Stimulated activated CD8-positive, alpha-beta memory T cell treated with anti-CD3 and anti-CD28 coated beads, Interleukin-12 subunit alpha, Interleukin-12 subunit beta, amount 100 ng/mL, for 24 hours (primary cell): ENCODE data around the gene VDR.
A peak's percentile ranks its signal among the peaks of the same experiment; 100 is the strongest.
"Not testable (repeated sequence)": the region's sequence is repeated elsewhere in the genome, so short reads cannot be mapped to it uniquely, and the experiment has no call there.

Experiments used
- DNase-seq: peaks from one replicate; pipeline ENCODE4 v3.0.0-alpha.2; 2020; ENCODE audit errors: extremely low read depth

VDR gene

DNA sequence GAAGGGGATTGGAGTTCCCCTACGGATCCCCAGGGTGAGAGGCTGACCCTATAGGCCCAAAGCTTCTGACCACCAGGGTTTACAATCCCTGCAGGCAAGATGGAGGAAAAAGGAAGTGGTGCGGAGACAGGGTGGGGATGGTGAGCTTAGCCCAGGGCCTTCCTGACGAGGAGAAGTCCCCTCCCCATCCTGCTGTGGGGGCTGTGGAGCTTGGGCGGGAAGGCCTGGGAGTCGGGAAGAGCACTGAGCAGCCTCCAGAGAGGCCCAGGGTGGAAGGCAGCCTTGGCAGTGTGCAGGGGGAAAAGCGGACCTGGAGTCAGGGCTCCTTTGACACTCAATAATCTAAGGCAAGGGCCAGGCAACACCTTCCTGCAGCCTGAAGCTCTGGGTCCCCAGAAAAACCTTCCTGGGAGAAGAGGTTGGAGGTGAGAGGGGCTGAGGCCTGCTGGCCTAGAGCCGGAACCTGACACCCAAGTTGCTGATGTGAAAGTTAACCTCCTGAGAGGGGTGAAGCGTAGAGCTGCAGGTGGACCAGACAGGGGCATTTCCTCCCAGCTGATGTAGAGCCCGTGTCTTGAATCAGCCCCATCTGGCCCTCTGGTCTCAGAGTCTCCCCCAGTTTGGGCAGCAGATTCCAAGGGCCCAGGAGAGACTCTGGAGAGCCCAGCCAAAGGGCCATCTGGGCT, 91.1 kb downstream of the VDR start:
- DNase-seq, result no peak

DNA sequence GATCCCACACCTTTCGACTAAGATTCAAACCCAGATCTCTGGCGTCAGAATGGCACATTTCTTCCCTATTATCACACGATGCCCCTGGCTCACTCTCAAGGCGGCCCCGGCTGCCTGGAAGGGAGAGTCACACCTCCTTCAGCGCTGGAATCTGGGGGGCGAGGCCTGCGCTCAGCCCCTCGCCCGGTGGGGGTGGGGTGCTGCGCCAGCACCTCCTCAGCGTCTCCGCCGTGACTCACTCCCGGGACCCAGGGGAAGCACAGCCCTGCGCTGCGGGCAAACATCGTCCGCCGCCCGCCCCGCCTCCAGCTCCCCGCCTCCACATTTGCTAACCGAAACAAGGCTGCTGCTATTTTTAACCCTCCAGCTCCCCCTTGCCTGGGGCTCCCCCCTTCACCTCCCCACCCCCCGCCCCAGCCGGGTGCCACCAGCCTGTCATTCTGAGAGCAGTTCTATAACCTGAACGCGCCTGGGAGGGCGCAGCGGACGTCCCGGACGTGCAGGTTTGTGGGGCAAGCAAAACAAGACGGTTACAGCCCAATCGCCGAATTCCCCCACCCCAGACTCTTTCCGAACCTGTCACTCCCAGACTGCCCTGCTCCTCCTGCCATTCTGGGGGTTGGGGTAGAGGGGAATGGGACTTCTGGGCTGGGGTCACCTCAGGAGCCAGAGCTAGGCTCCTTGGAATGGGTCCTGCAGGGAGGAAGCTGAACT, 91.8 kb downstream of the VDR start:
- peak; percentile 89 for DNase-seq

DNA sequence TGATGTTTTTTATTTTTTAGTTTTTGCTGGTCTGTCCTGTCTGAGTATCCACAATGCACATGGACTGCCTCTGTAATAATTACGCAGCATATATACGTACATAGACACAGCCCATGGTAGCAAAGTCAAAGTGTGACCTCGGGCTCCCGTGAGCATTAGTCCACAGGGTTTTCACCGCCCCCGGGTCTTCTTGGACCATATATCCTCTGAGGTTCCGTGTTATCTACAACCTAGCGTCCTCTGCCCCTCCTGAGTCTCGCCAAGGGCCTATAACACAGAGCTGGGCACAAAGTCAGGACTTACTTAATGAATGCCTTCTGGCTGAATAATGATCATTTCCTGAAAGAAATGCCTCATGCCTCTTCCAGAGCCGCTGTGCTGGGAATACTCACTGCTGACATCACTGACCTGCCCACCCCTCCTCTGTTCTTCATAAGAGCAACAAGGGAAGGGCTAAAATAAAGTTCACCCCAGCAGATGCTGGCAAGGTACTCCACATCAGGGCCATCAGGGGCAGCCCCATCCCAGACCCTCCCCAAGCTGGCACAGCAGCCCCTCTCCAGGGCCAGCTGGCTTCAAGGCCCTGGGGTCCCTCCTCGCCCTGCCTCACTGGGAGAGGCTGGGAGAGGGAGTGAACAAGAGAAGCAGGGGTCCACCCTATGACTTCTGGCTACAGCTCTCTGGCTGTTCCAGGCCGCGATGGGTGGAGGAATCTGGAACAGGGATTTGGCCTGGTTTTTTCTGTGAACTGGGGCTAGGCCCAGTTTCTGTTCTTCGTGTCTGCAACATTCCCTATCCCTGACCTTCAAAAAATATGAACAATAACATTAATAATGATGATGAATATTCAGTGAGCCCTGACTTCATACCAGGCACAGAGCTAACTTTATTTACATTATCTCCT, 93.0 kb downstream of the VDR start:
- no peak for DNase-seq

DNA sequence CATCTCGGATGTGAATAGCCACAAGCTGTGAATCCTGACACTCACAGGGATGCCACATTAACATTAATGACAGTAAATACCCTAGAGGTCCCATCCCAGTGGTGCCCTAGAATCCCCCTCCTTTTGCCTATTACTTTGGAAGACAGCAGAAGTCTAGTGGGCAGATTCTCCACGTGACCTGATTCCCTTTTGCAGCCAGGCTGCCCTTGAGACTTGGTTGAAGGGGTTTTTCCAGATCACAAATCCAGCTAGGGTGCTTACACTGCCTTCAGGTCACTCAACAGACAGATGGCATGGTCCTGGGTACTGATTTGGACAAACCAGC, 93.8 kb downstream of the VDR start:
- no peak for DNase-seq

DNA sequence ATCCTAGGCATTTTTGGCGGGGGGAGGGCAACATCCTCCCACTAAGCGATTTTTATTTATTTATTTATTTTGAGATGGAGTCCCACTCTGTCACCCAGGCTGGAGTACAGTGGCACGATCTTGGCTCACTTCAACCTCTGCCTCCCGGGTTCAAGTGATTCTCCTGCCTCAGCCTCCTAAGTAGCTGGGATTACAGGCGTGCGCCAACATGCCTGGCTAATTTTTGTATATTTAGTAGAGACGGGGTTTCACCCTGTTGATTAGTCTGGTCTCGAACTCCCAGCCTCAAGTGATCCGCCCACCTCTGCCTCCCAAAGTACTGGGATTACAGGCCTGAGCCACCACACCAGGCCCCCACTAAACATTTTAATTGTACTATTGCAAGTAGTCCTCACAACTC, 95.3 kb downstream of the VDR start:
- DNase-seq, result not testable (repeated sequence)

DNA sequence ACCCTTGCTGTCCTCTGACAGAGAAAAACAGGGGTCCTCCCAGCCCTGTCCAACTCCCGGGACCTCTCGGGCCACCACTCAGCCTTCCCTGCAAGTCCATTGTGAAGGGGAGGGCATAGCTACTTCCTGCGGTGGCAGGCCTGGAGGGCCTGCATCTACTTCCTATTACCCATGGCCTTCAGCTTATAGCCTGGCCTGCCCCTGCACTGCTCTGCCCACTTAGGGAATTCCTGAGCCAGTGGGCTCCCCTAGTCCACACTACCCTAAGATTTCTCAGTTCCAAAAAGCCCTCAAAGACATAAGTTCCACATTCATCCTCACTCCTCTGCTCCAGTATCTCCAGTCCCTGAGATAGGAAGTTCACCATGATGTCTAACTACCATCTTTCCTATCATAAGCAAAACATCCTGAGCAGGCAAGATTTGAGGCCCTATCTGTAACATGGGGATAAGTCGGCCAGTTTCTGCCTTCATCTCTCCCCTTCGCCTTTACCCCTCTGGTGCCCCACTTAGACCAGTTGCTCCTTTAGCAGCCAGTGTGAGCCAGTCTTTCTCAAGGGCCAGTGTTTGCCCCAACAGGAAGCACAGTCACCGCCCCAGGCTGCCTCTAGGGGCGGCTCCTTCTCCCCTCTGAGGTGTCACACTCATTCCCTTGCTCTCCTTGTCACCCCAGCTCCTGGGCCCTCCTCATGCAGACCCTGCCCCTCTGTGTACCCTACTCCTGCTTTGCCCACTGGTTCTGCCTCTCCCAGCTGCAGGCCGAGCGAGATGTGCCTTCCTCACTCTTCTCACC, 96.0 kb downstream of the VDR start:
- DNase-seq, result no peak

DNA sequence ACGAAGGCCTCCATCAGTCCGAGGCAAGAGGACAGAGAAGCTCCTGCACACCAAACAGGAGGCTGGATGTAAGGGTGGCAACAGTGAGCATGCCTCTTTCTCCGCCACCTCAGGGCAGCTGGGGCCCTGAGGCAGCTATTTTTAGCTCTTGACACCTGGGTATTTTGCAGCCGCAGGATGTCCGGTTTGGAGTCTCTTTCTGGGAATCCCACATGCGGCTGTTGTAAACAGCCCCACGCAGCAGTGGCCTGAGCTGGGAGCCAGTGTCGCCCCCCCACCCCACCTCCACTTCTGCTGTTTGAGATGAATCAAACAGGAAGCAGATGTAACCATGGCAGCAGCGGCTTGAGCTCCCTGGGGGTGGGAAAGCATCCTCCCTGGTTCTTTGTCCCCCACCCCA, 96.7 kb downstream of the VDR start:
- peak; percentile 70 for DNase-seq

DNA sequence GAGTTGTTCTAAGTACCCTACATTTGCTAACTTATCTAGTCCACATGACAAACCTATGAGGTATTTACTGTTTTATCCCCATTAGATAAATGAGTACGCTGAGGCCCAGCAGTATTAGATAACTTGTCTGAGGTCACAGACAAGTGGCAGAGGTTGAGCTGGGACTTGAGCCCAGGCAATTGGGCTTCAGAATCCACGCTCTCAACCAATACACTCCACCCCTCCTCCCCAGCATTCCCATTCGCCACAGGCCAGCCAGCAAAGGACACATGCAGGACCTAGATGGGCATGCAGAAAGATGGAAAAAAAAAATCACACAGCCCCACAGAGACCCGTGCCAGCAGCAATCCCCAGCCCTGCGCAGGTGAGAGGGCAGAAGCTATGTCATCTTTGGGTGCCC, 97.5 kb downstream of the VDR start:
- no peak for DNase-seq

DNA sequence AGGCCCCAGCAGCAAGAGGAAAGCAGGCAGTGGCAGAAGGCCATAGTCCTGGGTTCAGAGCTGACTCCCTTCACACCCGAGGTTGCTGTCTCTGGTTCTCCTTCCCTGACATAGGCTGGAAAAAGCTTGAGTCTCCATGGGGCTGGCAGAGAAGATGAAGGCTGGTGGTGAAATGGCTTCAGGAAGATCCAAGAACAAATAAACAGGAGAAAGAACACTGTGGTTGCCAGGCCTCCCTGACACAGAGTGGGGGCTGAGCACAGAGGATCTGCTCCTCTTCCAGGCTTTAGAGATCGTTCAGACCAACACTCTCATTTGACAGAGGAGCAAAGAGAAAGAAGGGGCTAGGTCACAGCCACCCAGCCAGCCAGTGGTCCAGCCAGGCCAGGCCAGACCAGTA, 99.4 kb downstream of the VDR start:
- no peak for DNase-seq

DNA sequence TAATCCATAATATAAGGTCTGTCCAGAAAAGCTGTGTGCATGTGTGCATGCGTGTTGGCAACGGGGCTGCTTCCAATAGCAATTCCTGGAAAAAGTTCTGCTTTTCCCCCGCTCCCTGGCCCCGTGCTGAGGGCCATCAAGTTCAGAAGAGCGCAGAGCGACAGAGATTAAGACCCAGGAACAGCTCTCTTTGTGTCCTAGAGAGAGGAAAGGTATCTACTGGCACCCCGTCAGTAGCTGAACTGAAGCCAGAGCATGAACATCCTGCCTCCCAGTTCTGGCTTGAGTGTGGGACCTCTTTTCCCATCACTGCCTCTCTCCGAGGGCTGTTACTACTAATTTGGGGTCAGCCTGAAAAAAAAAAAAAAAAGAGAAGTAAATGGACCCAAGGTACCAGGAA, 100.6 kb downstream of the VDR start:
- DNase-seq, result no peak

DNA sequence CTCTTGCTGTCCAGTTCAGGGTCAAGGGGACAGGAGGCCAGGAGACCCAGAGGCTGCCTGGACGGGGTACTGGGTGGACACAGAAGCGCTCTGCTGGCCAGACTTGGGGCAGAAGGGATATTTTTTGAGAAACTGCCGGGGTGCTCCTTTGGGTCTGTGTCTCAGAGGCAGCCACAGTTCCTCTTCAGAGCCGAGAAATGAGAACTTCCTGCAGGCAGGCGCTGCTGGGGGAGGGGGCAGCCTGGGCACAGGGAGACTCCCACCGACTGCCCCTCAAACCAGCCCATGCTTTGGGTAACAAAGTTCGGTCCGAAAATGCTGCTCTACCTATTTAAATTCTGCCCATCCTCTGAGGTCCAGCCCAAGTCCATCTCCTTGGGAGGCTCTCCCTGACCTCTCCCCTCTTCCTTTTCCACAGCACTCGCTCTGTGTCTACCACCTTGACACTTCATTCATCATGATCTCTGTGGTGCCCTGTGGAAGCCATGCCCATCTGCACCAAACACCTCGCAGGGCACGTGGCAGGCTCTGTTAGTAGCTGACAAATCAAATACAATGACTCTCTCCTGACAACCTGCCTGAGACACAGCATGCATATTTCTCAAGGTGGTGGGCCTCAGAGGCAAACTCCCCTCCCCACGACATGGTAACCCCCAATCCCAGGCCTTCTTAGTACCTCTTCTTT, 101.5 kb downstream of the VDR start:
- DNase-seq, result no peak

DNA sequence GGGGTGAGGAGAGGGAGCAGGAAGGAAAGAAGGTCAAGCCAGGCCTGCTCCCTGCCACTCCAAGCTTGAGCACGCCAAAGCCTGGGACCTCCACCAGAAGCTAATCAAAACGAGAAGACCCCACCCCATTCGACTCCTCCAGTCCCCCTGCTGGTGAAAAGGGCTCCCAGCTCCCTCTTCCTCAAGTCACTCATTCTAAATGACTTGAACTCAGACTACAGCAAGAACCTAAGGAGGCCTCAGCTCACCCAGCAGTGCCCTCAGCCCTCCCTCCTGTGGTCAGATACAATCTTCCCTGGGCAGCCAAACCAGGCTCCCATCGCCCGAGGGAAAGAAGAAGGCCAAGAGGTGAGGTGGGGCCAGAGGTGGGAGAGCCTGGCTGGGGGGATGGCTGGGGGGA, 102.5 kb downstream of the VDR start:
- no peak for DNase-seq

DNA sequence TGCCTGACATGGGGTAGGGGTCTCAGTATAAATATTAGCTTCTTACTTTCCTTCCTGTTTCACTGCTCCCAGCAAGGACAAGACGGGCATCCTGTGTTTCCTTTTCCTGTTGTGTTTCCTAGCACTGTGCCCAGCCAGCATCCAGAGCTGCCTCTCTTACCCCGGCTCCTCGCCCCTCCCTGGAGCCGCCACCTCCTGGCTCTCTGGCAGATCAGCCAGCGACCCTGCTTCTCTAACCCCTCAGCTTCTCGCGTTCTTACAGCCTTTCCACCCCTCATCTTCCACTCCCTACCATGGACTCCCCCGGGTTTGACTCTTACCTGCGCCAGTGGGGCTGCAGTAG, 102.9 kb downstream of the VDR start:
- DNase-seq, result no peak

DNA sequence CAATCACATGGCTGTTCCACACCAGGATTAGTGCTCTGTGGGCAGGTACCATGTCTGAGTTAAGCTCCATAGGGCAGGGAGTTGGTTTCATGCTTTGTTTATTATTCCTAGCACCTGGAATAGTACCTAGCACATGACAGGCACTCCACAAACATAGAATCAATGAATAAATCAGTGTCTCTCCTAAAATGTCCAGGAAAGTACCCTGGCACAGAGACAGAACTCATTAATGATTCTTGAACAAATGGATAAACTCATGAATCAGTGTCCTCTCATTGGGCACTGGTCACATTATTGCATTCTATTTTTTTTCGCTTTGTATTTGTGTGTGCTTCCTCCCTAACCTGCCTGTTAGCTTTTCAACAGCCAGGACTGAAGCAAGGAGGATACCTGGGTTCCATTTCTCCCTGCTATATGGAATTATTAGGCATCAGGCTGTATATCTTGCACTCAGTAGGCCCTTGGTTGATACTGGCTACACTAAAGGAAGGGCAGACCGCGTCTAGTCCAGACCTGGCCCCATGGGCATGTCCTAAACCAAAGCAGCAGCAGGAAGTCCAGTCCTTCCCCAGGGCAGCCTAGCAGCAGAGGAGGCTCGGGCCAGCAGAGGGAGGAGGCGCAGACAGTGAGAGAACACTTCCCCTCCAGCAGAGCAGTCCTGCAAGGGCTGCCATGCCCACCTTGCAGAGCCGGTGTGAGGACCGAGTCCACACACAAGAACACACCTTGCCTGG, 103.5 kb downstream of the VDR start:
- DNase-seq, result no peak

DNA sequence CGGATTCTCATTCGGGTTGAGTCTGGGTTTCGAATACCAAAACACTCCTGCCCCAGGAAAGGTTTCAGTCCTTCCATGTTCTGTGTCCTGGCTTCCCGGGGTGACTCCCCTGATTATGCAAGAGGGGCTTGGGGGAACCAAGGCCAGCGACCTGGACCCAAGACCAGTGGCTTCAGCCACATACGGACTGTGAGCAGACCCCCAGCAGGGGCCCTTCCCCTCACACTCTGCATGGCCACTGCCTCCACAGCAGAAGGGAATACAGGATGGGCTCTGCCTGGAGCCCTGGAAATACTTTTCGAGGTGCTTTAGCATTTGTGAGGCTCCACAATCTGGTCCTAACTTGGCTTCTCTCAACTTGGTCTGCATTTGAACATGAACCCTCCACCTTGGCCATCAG, 104.2 kb downstream of the VDR start:
- DNase-seq, result no peak

DNA sequence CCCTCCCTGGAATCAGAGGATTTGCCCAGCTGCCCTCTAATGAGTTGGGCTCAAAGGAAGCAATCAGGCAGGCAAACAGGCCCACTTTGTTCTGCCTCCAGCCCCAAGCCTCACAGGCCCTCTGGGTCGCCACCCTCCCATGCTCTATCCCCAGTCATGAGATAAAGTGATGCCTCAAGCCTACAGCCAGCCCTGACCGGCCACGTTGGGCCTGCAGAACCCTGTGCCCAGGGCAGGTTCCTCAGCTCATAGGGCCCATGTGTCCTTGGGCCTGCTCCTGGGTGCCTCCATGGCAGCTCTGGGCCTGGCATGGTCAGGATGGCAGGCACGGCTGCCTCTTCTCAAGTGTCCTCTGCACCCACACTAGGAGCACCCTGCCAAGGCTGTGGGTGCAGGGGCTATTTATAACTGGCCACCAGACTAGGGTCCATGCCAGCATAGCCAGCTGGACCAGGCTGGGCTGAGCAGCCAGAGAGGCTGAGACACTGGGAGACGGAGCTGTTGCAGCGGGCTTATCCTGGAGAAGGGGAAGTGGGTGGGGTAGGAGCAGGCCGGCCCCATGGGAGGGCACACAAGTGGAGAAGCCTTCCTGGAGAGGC, 105.3 kb downstream of the VDR start:
- DNase-seq, result no peak

DNA sequence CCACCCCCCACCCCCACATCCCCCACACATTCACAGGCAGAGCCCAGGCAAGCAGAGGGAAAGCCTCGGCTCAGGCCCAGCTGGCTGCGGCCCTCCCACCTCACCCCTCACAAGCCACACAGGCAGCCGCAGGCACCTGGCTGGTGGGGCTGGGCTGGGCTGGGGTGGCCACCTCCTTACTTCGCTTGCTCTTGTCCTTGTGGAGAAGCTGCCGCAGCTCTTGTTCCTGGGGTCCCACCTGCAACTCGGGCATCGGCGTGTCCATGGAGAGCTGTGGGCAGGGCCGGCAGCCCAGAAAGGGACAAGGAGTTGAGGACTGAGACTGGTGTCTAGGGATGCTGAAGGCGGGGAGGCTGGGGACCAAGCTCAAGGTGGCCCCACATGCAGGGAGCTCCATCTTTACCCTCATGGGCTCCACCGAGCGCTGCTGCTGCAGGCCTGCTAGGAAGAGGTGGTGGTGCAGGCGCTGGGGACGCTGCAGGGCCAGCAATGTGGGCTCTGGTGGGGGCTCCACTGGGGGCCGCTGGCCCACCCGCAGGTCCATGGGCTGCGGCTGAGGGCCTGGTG, 106.3 kb downstream of the VDR start:
- DNase-seq, result no peak

DNA sequence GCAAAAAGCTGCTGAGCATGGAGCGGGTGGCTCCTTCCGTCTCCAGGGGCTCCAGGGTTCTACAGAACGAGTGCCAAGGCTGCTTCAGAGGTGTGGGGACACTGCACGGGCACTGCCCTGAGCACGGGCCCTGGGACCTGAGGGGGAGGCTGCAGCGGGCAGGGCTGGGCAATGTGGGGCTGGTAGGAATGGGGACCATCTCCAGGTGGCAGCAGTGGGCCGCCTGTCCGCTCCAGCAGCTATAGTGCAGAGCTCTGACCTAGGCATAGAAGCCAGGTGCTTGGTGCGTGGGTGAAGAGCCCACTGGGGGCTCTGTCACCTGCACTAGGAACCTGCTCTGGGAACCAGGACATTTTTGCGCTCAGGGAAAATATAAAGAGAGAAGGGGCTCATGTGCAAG, 107.4 kb downstream of the VDR start:
- DNase-seq, result no peak

DNA sequence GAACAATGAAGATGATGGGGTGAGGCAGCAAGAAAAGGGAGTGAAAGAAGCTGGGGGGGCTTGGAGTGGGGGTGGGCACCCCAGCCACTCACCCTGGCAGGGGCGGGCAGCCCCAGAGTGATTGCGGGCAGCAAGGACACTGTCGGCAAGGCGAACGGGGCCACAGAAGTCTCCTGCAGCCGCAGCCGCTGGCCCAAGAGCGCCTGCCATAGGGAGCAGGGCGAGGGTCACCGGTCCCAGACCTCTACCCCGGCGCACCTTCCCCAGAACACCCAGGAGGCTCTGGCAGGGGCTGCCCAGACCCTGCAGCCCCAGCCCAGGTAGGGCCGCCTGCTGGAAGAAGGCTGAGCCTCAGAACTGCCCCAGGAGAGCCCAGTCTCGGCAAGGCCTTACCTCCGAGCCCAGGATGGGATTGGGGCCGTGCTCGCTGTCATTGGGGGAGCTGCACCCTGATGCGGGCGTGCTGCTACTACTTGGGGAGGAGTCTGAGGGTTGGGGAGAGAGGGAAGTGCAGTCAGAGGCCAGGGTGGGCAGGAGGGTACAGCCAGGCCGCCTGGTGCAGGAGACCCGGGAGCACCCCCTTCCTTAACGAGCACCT, 108.9 kb downstream of the VDR start:
- DNase-seq, result no peak
